ENCODE data around the gene GP9. TPM values are rescaled to one million over a fixed set of nuclear protein-coding genes. Genes with fewer than 3 reads are reported as not detected.

Gene GP9
- total and polyA plus RNA-seq, 12 donors, result 0.13 to 1.6 TPM; not detected in 10

DNA sequence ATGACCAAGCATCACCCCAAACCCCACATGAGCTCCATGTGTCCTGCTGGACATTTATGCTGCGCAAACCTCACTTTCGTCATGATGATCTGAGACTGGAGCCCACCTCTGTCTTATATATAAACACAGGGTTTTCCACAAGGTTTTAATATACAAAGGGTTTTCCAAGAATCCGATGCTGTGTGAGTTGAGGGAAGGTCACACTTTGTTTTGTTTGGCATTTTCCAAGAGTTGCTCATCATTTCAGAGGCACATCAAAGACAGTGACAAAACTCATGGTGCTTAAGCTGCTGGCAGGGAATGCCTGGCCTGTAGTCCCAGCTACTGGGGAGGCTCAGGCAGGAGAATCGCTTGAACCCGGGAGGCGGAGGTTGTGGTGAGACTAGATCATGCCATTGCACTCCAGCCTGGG lies 39.4 kb upstream of the GP9 start:
- TF ChIP-seq, protein P1, sequence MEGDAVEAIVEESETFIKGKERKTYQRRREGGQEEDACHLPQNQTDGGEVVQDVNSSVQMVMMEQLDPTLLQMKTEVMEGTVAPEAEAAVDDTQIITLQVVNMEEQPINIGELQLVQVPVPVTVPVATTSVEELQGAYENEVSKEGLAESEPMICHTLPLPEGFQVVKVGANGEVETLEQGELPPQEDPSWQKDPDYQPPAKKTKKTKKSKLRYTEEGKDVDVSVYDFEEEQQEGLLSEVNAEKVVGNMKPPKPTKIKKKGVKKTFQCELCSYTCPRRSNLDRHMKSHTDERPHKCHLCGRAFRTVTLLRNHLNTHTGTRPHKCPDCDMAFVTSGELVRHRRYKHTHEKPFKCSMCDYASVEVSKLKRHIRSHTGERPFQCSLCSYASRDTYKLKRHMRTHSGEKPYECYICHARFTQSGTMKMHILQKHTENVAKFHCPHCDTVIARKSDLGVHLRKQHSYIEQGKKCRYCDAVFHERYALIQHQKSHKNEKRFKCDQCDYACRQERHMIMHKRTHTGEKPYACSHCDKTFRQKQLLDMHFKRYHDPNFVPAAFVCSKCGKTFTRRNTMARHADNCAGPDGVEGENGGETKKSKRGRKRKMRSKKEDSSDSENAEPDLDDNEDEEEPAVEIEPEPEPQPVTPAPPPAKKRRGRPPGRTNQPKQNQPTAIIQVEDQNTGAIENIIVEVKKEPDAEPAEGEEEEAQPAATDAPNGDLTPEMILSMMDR (IDR thresholded peaks at IDR 0.05), result no peak
- no peak for TF ChIP-seq POLR2A (IDR thresholded peaks at IDR 0.05)
- peaks cover 5 to 31% of the 10 kb centered on the region in 2 donors for H3K4me1 ChIP-seq (replicated peaks in 1 of 2)
- H3K27ac ChIP-seq, result peak overlapping the region in 2 of 5 donors; percentile 7 to 10

DNA sequence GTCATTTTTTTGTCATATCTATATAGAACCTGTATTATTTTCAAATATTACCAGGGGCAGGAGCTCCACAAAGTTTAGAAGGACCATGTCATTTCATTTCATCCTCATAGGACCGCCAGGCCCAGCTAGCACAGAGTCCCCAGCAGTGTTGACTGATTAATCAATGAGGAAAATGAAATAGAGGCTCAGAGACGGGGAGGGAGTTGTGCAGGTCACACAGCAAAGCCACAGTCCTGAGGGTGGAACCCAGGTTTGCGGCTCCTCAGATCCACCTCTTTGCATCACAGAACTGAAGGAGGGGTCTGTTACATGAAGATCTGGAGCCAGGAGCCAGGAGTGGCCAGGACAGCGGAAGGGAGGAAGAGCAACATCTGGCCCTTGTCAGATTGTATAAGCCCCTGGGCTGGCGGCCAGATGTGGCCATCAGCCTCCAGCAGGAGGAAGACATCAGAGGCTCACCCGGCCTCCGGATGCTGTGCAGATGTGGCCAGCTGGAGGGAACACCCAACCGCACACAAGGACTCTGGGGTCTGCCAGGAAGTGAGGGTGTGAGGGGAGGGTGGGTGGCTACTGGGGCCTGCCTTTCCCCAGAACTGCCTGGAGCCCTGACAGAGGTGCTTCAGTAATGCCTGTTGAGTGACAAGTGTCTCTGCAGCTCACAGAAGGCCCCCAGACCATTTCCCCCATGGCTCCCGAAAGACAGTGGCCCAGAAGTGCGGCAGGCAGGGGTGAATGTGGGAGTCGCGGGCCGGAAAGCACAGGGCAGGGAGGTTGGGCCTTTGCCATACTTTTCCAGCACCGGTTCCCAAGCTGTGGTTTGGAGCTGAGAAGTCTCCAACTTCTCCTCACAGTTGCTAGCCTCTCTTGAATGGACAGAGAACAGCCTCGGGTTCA lies 38.2 kb upstream of the GP9 start:
- TF ChIP-seq, protein P1 (IDR thresholded peaks at IDR 0.05), result no peak
- no peak for TF ChIP-seq POLR2A (IDR thresholded peaks at IDR 0.05)
- Histone ChIP-seq H3K9me3 (replicated peaks in 1 of 3) (no peaks in the 10 kb centered on the region), H3K4me3 (no peak overlapping the region), H3K27me3 (no peaks in the 10 kb centered on the region), H3K4me1 (replicated peaks in 1 of 2) (peaks cover 5 to 32% of the 10 kb centered on the region in 2 donors), H3K27ac (peak overlapping the region in 2 of 5 donors; percentile 27 to 75), H3K36me3 (replicated peaks in 1 of 2) (no peaks in the 10 kb centered on the region)
- DNase-seq, result peak in 5 of 7 donors; percentile 35 to 72 (median 58)
- 67 to 74% (median 67%) methylated on average over 10 to 15 of the region's 15 CpGs for WGBS, 4 donors
- intact Hi-C loops (cut with DNase I), result no loop called here

More for the DNA sequence above, 39.4 kb upstream of the GP9 start:
- Histone ChIP-seq H3K9me3 (replicated peaks in 1 of 3) (no peaks in the 10 kb centered on the region), H3K4me3 (no peak overlapping the region), H3K27me3 (no peaks in the 10 kb centered on the region), H3K36me3 (replicated peaks in 1 of 2) (no peaks in the 10 kb centered on the region)
- DNase-seq, result peak in 2 of 7 donors; percentile 40 to 50
- intact Hi-C loops (cut with DNase I), result no loop called here
- WGBS, 4 donors, result 39 to 52% (median 47%) methylated on average over 6 of the region's 6 CpGs

DNA sequence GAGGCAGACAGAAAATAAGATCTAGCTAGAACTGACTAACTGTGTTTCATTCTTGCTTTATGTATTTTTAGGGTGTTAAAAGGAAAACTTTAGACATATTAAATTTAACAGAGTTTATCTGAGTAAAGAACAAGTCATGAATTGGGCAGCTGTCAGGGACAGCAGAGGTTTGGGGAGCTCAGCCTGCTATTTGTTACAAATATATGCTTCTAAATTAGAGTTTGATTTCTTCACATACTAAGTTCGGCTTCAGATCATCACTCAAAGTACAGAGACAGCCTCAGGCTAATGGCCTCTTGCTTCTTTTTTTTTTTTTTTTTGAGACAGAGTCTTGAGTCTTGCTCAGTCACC lies 37.6 kb upstream of the GP9 start:
- no peaks in the 10 kb centered on the region for H3K36me3 ChIP-seq (replicated peaks in 1 of 2)
- intact Hi-C loops (cut with DNase I), result no loop called here
- no peak for DNase-seq
- H3K27me3 ChIP-seq, result no peaks in the 10 kb centered on the region
- H3K27ac ChIP-seq, result peak overlapping the region in 2 of 5 donors; percentile 27 to 75
- WGBS, 4 donors, result 65 to 73% (median 70%) methylated on average over 1 of the region's 1 CpG
- H3K4me3 ChIP-seq, result no peak overlapping the region
- no peaks in the 10 kb centered on the region for H3K9me3 ChIP-seq (replicated peaks in 1 of 3)
- peaks cover 5 to 35% of the 10 kb centered on the region in 2 donors for H3K4me1 ChIP-seq (replicated peaks in 1 of 2)
- TF ChIP-seq, protein P1 (IDR thresholded peaks at IDR 0.05), result no peak
- no peak for TF ChIP-seq POLR2A (IDR thresholded peaks at IDR 0.05)

DNA sequence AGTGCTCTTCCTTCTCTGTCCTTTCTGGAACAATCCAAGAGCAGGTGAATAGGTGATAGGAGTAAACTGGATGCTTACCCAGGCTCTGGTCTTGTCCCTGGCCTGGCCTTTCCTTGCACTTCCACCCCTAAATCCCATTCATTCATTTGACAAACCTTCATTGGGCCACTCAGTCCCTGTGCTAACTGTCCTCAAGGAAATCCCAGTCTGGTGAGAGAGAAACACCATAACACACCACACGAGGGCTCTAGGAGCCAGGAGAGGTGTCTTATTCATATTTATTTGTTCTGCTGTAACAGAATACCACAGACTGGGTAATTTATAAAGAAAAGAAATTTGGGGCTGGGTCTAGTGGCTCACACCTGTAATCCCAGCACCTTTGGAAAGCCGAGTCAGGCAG lies 36.7 kb upstream of the GP9 start:
- Histone ChIP-seq H3K4me3 (no peak overlapping the region), H3K9me3 (replicated peaks in 1 of 3) (no peaks in the 10 kb centered on the region), H3K27me3 (no peaks in the 10 kb centered on the region), H3K4me1 (replicated peaks in 1 of 2) (peaks cover 5 to 35% of the 10 kb centered on the region in 2 donors), H3K36me3 (replicated peaks in 1 of 2) (no peaks in the 10 kb centered on the region), H3K27ac (no peak overlapping the region)
- no peak for TF ChIP-seq POLR2A (IDR thresholded peaks at IDR 0.05)
- TF ChIP-seq, protein P1 (IDR thresholded peaks at IDR 0.05), result no peak
- WGBS, 4 donors, result 76 to 87% (median 81%) methylated on average over 2 of the region's 2 CpGs
- intact Hi-C loops (cut with DNase I), result no loop called here
- DNase-seq, result no peak
